ENCODE results near the gene TMEM119. TPM values are rescaled to one million over a fixed set of nuclear protein-coding genes. Genes with fewer than 3 reads are reported as not detected.

Gene TMEM119
- total and polyA plus RNA-seq, 2 of the 13 experiments (the other 11 are each of a cell fraction or from before 2014, with no cell fraction given), result not detected

GRCh38 chr12:108563136-108563803 is 34.6 kb downstream of the TMEM119 start (continued):
- no peak for TF ChIP-seq TCF7L2 (IDR thresholded peaks at IDR 0.05; ENCODE audit: low read depth, low read length)
- no peak for TF ChIP-seq PLSCR1 (CRISPR knock-in tag; IDR thresholded peaks at IDR 0.05; ENCODE audit: borderline replicate concordance)
- 0 out of 2 replicates have a peak, but pooled peaks have one; percentile 33 for TF ChIP-seq FOSL2 (CRISPR knock-in tag; IDR thresholded peaks at IDR 0.05)
- no peak for TF ChIP-seq ZSCAN29 (CRISPR knock-in tag; conservative IDR thresholded peaks at IDR 0.05)
- TF ChIP-seq ESRRA (CRISPR knock-in tag; IDR thresholded peaks at IDR 0.05; ENCODE audit: low read depth), result 0 out of 2 replicates have a peak, but pooled peaks have one; percentile 30
- no peak for TF ChIP-seq ZNF460 (CRISPR knock-in tag; IDR thresholded peaks at IDR 0.05; ENCODE audit: borderline replicate concordance)
- TF ChIP-seq SNAI1 (CRISPR knock-in tag; IDR thresholded peaks at IDR 0.05; ENCODE audit: borderline replicate concordance), result no peak
- TF ChIP-seq ZNF558 (CRISPR knock-in tag; IDR thresholded peaks at IDR 0.05; ENCODE audit: borderline replicate concordance), result no peak
- TF ChIP-seq NR3C1 (CRISPR knock-in tag; IDR thresholded peaks at IDR 0.05), result no peak
- no peak for TF ChIP-seq ADNP (CRISPR knock-in tag; IDR thresholded peaks at IDR 0.05)
- TF ChIP-seq WIZ (CRISPR knock-in tag; IDR thresholded peaks at IDR 0.05), result no peak
- no peak for TF ChIP-seq ZFP62 (CRISPR knock-in tag; IDR thresholded peaks at IDR 0.05)
- no peak; the same call in 1 of the 2 replicates for TF ChIP-seq KDM2A (CRISPR knock-in tag; IDR thresholded peaks at IDR 0.05; ENCODE audit: borderline replicate concordance, low read depth)
- TF ChIP-seq SRSF4 (IDR thresholded peaks at IDR 0.05; ENCODE audit: low read depth, low read length, poor library complexity, severe bottlenecking), result no peak
- no peak for TF ChIP-seq DDIT3 (CRISPR knock-in tag; IDR thresholded peaks at IDR 0.05)
- TF ChIP-seq, protein P1, sequence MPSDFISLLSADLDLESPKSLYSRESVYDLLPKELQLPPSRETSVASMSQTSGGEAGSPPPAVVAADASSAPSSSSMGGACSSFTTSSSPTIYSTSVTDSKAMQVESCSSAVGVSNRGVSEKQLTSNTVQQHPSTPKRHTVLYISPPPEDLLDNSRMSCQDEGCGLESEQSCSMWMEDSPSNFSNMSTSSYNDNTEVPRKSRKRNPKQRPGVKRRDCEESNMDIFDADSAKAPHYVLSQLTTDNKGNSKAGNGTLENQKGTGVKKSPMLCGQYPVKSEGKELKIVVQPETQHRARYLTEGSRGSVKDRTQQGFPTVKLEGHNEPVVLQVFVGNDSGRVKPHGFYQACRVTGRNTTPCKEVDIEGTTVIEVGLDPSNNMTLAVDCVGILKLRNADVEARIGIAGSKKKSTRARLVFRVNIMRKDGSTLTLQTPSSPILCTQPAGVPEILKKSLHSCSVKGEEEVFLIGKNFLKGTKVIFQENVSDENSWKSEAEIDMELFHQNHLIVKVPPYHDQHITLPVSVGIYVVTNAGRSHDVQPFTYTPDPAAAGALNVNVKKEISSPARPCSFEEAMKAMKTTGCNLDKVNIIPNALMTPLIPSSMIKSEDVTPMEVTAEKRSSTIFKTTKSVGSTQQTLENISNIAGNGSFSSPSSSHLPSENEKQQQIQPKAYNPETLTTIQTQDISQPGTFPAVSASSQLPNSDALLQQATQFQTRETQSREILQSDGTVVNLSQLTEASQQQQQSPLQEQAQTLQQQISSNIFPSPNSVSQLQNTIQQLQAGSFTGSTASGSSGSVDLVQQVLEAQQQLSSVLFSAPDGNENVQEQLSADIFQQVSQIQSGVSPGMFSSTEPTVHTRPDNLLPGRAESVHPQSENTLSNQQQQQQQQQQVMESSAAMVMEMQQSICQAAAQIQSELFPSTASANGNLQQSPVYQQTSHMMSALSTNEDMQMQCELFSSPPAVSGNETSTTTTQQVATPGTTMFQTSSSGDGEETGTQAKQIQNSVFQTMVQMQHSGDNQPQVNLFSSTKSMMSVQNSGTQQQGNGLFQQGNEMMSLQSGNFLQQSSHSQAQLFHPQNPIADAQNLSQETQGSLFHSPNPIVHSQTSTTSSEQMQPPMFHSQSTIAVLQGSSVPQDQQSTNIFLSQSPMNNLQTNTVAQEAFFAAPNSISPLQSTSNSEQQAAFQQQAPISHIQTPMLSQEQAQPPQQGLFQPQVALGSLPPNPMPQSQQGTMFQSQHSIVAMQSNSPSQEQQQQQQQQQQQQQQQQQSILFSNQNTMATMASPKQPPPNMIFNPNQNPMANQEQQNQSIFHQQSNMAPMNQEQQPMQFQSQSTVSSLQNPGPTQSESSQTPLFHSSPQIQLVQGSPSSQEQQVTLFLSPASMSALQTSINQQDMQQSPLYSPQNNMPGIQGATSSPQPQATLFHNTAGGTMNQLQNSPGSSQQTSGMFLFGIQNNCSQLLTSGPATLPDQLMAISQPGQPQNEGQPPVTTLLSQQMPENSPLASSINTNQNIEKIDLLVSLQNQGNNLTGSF (CRISPR knock-in tag; IDR thresholded peaks at IDR 0.05), result no peak
- TF ChIP-seq ZNF577 (CRISPR knock-in tag; IDR thresholded peaks at IDR 0.05; ENCODE audit: borderline replicate concordance, low read depth), result no peak
- TF ChIP-seq PAX8 (CRISPR knock-in tag; IDR thresholded peaks at IDR 0.05; ENCODE audit: borderline replicate concordance), result no peak
- no peak for TF ChIP-seq ZNF746 (CRISPR knock-in tag; IDR thresholded peaks at IDR 0.05)
- no peak for TF ChIP-seq ZNF790 (CRISPR knock-in tag; IDR thresholded peaks at IDR 0.05; ENCODE audit: borderline replicate concordance)
- TF ChIP-seq HNRNPK (IDR thresholded peaks at IDR 0.05; ENCODE audit: low read depth, low read length, poor library complexity, severe bottlenecking), result no peak
- no peak for TF ChIP-seq ZBTB20 (CRISPR knock-in tag; IDR thresholded peaks at IDR 0.05; ENCODE audit: borderline replicate concordance, low read depth)
